ENCODE results near the gene ZNF467.

ZNF467 gene

DNA sequence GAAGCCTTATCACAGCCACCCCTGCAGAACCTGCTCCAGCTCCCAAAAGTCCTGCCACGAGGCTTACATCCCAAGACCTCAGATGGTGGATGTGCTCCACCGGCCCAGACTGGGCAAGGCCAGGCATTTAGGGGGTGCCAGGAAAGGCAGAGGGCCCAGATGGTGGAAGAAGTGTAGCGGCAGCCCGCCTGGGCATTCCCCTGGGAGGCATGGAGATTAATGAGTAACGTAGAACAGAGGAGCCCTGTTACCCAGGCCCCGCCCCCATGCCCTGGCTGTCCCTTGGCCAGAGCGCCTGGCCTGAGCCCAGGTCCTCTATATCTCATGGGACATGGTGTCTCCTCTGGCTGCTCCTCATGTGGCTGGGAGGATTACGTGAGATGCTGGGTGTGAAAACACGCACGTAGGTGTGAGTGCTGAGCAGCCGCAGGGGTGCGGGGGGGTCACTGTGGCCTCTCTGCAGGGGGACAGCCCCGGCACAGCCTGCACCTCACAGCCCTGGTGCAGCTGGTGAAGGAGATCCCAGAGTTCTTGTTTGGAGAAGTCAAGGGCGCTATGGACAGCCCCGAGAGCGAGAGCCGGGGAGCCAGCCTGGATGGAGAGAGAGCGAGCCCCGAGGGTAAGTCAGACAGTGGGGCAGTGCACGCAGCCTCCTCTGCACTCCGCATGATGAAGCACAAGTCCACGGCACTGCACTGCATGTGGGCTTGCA is 52.9 kb downstream of the ZNF467 start:
- TF ChIP-seq FOXP2 (optimal IDR thresholded peaks at IDR 0.05; ENCODE audit: borderline replicate concordance, extremely low read depth, extremely low read length, insufficient read depth), result no peak
- no peak for TF ChIP-seq REST (IDR thresholded peaks at IDR 0.05; ENCODE audit: insufficient read depth in 1 of 2, low read depth in 2 of 2, low read length in 2 of 2)
- TF ChIP-seq POLR2AphosphoS5 (IDR thresholded peaks at IDR 0.05; ENCODE audit: low read depth, low read length), result no peak
- TF ChIP-seq SIN3A (IDR thresholded peaks at IDR 0.05; ENCODE audit: borderline replicate concordance, insufficient read depth, low read length), result no peak
- no peak for TF ChIP-seq TAF1 (IDR thresholded peaks at IDR 0.05; ENCODE audit: borderline replicate concordance, insufficient read depth, low read length)

DNA sequence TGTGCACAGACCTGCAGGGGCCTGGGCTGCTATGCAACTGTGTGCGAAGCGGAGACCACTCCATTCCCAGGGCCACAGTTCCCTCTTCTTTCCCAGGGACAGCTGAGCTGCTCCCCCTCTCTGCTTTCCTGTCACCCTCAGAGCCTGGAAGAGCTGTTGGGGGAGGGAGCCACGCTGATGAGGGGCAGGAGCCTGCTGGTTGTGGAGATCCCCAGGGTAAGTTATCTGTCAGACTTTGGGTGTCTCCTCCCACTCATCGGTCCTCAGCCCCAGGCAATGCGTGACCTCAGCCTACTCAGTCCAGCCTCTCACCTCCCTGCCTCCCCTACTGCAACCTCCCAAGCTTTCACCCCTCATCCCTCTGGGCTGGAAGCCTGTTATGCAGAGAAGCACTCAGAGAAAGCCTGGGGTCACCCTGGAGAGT is 53.5 kb downstream of the ZNF467 start:
- TF ChIP-seq FOXP2 (optimal IDR thresholded peaks at IDR 0.05; ENCODE audit: borderline replicate concordance, extremely low read depth, extremely low read length, insufficient read depth), result no peak
- TF ChIP-seq REST (IDR thresholded peaks at IDR 0.05; ENCODE audit: insufficient read depth in 1 of 2, low read depth in 2 of 2, low read length in 2 of 2), result no peak
- TF ChIP-seq POLR2AphosphoS5 (IDR thresholded peaks at IDR 0.05; ENCODE audit: low read depth, low read length), result no peak
- no peak for TF ChIP-seq SIN3A (IDR thresholded peaks at IDR 0.05; ENCODE audit: borderline replicate concordance, insufficient read depth, low read length)

- TF ChIP-seq TAF1 (IDR thresholded peaks at IDR 0.05; ENCODE audit: borderline replicate concordance, insufficient read depth, low read length), result no peak
- no peak for TF ChIP-seq FOXP2 (optimal IDR thresholded peaks at IDR 0.05; ENCODE audit: borderline replicate concordance, extremely low read depth, extremely low read length, insufficient read depth)
- TF ChIP-seq POLR2AphosphoS5 (IDR thresholded peaks at IDR 0.05; ENCODE audit: low read depth, low read length), result no peak
- TF ChIP-seq SIN3A (IDR thresholded peaks at IDR 0.05; ENCODE audit: borderline replicate concordance, insufficient read depth, low read length), result no peak
- TF ChIP-seq REST (IDR thresholded peaks at IDR 0.05; ENCODE audit: insufficient read depth in 1 of 2, low read depth in 2 of 2, low read length in 2 of 2), result no peak
Measured at GRCh38 chr7:149719050-149719899, 54.1 kb downstream of the ZNF467 start.

DNA sequence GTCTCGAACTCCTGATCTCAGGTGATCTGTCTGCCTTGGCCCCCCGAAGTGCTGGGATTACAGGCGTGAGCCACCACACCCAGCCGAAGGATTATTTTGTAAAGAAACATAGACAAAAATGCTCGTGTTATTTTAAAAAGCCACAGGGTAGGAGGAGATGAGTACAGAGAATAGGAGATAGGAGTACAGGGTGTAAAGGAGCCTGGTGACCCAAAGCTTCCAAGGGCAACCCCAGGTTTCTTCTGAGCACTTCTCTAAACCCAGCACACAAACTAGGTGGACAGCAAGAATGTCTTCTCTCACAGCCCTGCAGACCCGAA is 54.7 kb downstream of the ZNF467 start:
- TF ChIP-seq SIN3A (IDR thresholded peaks at IDR 0.05; ENCODE audit: borderline replicate concordance, insufficient read depth, low read length), result no peak
- no peak for TF ChIP-seq POLR2AphosphoS5 (IDR thresholded peaks at IDR 0.05; ENCODE audit: low read depth, low read length)
- TF ChIP-seq REST (IDR thresholded peaks at IDR 0.05; ENCODE audit: insufficient read depth in 1 of 2, low read depth in 2 of 2, low read length in 2 of 2), result no peak
- no peak for TF ChIP-seq TAF1 (IDR thresholded peaks at IDR 0.05; ENCODE audit: borderline replicate concordance, insufficient read depth, low read length)
- no peak for TF ChIP-seq FOXP2 (optimal IDR thresholded peaks at IDR 0.05; ENCODE audit: borderline replicate concordance, extremely low read depth, extremely low read length, insufficient read depth)
